ENCODE results near the gene ATP9B.

DNA sequence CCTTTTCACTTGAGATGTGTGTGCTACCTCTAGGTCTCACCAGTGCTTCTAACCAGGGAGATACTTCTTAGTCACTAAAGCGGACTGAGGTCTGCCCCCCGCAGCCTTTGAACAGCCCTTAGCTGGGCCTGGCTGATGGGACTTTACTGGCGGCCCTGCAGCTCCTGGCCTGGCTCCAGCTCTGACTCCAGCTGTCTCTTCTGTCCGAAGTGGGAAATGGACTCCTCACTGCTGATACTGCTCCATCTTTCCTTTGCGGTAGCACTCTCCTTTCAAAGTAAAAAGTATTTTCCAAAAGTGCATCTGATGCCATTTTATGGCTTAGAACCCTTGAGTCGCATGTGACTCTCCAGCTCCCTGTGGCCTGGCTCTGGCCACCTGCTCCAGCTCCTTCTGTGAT is 64.5 kb downstream of the ATP9B start:
- no peak for TF ChIP-seq POLR2AphosphoS5 (IDR thresholded peaks at IDR 0.05; ENCODE audit: low read depth, low read length)
- no peak for TF ChIP-seq SIN3A (IDR thresholded peaks at IDR 0.05; ENCODE audit: borderline replicate concordance, insufficient read depth, low read length)
